OCI-M1 (cell line): Measurements from ENCODE around the gene OR8H2.
"Not testable (repeated sequence)": the region's sequence is repeated elsewhere in the genome, so short reads cannot be mapped to it uniquely, and the experiment has no call there.

ENCODE experiments used
- DNase-seq: peaks from one replicate; lab custom pipeline; 2025; lab: John Stamatoyannopoulos, UW

OR8H2 gene, protein sequence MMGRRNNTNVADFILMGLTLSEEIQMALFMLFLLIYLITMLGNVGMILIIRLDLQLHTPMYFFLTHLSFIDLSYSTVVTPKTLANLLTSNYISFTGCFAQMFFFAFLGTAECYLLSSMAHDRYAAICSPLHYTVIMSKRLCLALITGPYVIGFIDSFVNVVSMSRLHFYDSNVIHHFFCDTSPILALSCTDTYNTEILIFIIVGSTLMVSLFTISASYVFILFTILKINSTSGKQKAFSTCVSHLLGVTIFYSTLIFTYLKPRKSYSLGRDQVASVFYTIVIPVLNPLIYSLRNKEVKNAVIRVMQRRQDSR

DNA sequence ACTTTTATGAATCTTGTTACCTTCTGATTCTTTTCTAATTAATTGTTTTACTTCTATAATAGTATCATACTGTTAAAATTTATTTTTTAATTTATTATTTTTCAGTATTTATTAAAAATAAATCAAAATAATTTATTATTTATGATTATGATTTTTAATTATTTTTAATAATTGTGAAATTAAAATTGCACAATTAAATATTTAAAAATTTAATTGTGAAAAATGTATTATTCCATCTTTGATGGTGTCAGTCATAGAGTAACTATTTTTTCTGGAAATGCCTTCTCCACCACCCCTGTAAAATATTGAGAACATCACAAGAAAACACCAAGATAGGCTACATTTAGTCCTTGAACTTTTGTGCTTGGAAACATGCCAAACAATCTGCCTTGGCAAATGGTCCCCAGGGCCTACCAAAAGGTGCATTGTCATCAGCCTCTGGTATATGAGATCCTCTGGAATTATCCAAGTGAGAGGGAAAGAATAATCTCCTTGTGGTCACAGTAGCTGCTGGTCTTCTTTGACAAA is at the start of gene OR8H2:
Gene OR8H2, plus strand, starts transcription at position 478 of the 528 bp plus-strand sequence. CDS start 1,356 bp downstream, outside the sequence.
- no peak for DNase-seq

DNA sequence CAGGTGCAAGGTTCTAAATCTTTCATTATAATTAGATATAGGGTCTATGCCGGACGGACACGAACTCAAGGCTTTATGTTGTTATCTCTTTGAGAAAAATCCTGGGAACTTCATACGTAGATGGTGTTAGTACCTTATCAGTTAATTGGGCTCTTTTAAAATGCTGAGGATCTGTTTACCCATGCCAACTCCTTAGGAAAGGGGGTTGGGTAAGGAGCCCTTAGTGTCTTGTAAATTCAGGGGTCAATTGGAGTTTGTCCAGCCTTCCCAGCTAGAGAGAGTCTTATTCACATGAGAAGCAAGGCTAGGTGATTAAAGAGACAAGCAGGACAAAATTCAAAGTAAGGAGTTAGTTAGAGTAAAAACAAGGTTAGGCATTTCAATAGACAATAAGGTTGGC is 47.1 kb upstream of the OR8H2 start:
- not testable (repeated sequence) for DNase-seq

DNA sequence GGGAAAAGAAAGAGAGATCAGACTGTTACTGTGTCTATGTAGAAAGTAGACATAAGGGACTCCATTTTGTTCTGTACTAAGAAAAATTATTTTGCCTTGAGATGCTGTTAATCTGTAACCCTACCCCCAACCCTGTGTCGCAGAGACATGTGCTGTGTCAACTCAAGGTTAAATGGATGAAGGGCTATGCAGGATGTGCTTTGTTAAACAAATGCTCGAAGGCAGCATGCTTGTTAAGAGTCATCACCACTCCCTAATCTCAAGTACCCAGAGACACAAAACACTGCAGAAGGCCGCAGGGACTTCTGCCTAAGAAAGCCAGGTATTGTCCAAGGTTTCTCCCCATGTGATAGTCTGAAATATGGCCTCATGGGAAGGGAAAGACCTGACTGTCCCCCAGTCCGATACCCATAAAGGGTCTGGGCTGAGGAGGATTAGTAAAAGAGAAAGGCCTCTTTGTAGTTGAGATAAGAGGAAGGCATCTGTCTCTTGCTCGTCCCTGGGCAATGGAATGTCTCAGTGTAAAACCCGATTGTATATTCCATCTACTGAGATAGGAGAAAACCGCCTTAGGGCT is 45.7 kb upstream of the OR8H2 start:
- not testable (repeated sequence) for DNase-seq

GRCh38 chr11:56058260-56058780 is 45.2 kb upstream of the OR8H2 start:
- not testable (repeated sequence) for DNase-seq

GRCh38 chr11:56066980-56067379 is 36.5 kb upstream of the OR8H2 start:
- no peak for DNase-seq

DNA sequence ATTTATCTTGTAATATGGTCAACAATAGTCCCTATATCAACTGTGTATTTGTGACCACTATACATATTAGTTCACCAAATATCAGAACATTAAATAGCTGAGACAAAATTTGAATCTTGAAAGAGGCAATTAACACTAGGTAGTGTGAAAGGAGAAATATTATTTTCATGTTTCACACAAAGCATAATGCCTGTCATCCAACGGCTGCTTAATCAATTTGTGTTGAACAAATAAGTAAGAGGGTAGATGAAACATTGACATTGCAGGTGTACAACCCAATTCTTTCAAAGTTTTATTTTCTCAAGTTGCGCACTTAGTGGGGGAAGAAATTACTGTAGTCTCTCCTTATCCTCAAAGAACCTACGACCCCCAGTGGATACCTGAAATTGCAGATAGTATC is 13.8 kb upstream of the OR8H2 start:
- DNase-seq, result no peak

- DNase-seq, result no peak
Measured at GRCh38 chr11:56093008-56093407, 10.5 kb upstream of the OR8H2 start, which contains the start of gene OR8I2. Gene OR8I2, plus strand, starts transcription at chr11:56093308. Its CDS starts 0 bp downstream, at chr11:56093308.

- DNase-seq, result no peak
Measured at GRCh38 chr11:56122073-56122472, 18.6 kb downstream of the OR8H2 start, which contains the start of gene OR8H3. Gene OR8H3, plus strand, starts transcription at chr11:56122373. Its CDS starts 0 bp downstream, at chr11:56122373.

DNA sequence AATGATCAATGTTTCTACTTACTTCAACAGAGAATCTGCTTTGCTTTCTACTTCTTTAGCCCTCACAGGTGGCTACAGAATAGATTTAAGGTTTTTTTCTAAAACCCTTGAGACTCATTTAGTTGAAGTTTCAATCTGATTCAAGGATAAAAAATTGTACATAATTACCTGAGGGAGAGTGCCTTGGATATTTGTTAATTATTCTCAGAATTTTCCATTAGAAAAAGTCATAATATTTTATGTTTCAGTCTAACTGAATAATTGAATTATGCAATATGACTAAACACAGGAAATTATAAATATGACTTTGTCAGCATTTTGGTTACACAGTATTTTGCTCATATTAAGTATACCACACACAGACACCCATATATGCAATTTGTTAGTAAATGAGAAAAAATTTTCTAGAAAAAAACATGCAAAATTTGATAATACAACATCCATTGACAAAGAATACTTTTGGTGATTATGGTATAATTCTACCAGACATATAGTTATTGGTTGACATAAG is 36.7 kb downstream of the OR8H2 start, which contains the start of gene OR8J3:
Gene OR8J3, minus strand, starts transcription at position 51 of the 511 bp plus-strand sequence. CDS start 2,483 bp downstream, outside the sequence.
- no peak for DNase-seq

GRCh38 chr11:56143681-56144080 is 40.2 kb downstream of the OR8H2 start:
- DNase-seq, result not testable (repeated sequence)

DNA sequence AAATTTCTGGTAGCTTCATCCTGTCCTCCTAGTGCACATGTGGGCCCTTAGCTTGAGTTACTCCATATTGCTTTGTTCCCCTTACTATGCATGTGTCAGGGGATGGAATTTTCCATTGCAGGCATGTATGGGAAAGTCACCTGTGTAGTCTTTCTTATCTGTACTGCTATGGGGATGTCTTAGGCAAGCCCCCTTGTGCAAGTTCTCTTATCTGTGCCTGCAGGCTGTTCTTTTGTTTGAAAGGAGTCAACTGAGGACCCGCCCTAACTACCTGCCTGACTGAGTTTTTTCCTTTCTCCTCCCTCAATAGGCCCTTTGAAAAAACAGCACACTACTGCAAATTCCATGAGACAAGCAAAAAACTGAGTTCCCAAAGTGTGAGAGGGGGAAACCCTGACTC is 47.9 kb downstream of the OR8H2 start:
- no peak for DNase-seq

DNA sequence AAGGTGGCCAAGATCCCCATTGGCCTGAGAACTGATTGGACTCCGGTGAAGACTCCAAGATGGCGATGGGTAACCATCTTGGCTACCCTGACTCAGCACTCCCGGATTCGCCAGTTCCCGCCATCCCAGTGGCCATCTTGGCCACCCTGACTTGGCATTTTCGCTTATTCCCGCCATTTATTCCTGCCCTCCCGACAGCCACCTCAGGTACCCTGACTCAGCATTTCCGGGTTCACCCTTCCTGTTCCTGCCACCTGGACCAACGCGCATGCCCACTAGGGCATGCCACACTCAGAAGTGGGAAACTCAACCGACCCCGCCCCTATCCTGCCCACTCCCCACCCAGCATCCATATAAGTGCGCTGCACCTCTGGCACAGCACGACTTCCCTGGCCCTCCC is 48.8 kb downstream of the OR8H2 start:
- no peak for DNase-seq
